Bronchial epithelial cell (primary cell): ENCODE measurements around the gene MS4A10. TPM values are rescaled to one million over a fixed set of nuclear protein-coding genes. Genes with fewer than 3 reads are reported as not detected.
A peak's percentile ranks its signal among the peaks of the same experiment; 100 is the strongest.

Experiments used
- DNase-seq: peaks from one replicate; pipeline ENCODE4 v3.0.0-alpha.2; 2010; ENCODE audit warnings: low read depth
- FAIRE-seq: peaks from 2 replicates; lab custom pipeline; 2011; peaks lifted over from hg19 to GRCh38; lab: Jason Lieb, UNC
- H3K27me3 ChIP-seq: 2 replicates; pipeline ENCODE4 v1.5.1; 2011; ENCODE audit warnings: low read length; ENCODE audit not compliant: control insufficient read depth, insufficient read depth
- H3K36me3 ChIP-seq: 2 replicates; pipeline ENCODE4 v1.5.1; 2011; ENCODE audit warnings: low read length; ENCODE audit not compliant: control insufficient read depth, insufficient read depth
- H3K4me3 ChIP-seq: 2 replicates; pipeline ENCODE4 v1.5.1; 2011; ENCODE audit warnings: mild to moderate bottlenecking, low read depth, low read length, control low read depth
- total RNA-seq: library from RNA; depleted of rRNA; stranded (reverse); fragments of >200 nt; gene quantifications from 2 replicates; pipeline ENCODE4 v1.2.1, GENCODE V29; 2014
- TF ChIP-seq, protein P1 (sequence below): IDR thresholded peaks from 2 replicates; pipeline ENCODE4 v1.5.1; 2011; ENCODE audit warnings: mild to moderate bottlenecking, moderate library complexity, low read length, control low read depth, inconsistent platforms; ENCODE audit not compliant: insufficient read depth, severe bottlenecking

MS4A10 gene
- total RNA-seq, 1 donor from 2014 or later = not detected

DNA sequence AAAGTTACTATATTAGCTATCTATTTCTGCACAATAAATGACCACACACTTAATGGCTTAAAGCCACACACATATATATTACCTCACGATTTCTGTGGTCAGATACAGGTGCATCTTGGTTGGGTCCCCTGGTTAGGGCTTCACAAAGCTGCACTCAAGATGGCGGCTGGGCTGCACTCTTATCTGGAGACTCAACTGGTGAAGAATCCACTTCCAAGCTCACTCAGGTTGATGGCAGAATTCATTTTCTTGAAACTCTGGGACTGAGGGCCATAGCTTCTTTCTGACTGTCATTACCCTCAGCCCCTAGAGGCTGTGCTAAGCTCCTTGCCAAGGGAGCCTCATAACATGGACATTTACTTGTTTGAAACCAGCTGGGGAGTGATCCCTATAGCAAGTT is 5.1 kb upstream of the MS4A10 start:
- TF ChIP-seq, protein P1, sequence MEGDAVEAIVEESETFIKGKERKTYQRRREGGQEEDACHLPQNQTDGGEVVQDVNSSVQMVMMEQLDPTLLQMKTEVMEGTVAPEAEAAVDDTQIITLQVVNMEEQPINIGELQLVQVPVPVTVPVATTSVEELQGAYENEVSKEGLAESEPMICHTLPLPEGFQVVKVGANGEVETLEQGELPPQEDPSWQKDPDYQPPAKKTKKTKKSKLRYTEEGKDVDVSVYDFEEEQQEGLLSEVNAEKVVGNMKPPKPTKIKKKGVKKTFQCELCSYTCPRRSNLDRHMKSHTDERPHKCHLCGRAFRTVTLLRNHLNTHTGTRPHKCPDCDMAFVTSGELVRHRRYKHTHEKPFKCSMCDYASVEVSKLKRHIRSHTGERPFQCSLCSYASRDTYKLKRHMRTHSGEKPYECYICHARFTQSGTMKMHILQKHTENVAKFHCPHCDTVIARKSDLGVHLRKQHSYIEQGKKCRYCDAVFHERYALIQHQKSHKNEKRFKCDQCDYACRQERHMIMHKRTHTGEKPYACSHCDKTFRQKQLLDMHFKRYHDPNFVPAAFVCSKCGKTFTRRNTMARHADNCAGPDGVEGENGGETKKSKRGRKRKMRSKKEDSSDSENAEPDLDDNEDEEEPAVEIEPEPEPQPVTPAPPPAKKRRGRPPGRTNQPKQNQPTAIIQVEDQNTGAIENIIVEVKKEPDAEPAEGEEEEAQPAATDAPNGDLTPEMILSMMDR = no peak
- H3K4me3 ChIP-seq = no peak overlapping the region
- H3K27me3 ChIP-seq = peaks cover 2% of the 10 kb centered on the region
- DNase-seq (no peak), FAIRE-seq (no peak)
- no peaks in the 10 kb centered on the region for H3K36me3 ChIP-seq

DNA sequence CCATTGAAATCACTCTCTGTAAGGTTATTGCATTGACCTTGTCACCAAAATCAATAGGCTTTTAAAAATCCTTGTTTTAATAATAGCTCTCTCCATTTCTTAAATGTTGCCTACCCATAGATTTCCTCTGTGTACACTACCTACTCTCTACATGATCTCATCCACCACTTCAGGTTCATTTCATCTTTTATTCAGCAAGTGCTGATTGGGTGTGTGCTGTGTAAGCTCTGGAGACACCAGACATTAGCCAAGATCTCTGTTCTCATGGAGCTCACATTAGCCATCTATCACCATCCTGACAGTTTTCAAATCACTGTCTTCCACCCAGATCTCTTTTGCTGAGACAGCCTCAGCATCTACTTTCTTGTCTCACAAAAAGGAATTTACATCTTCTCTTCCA is 4.4 kb upstream of the MS4A10 start:
- no peak for DNase-seq
- H3K27me3 ChIP-seq = peaks cover 2% of the 10 kb centered on the region
- peak; percentile 66 for FAIRE-seq
- no peaks in the 10 kb centered on the region for H3K36me3 ChIP-seq
- no peak overlapping the region for H3K4me3 ChIP-seq
- TF ChIP-seq, protein P1 = no peak

DNA sequence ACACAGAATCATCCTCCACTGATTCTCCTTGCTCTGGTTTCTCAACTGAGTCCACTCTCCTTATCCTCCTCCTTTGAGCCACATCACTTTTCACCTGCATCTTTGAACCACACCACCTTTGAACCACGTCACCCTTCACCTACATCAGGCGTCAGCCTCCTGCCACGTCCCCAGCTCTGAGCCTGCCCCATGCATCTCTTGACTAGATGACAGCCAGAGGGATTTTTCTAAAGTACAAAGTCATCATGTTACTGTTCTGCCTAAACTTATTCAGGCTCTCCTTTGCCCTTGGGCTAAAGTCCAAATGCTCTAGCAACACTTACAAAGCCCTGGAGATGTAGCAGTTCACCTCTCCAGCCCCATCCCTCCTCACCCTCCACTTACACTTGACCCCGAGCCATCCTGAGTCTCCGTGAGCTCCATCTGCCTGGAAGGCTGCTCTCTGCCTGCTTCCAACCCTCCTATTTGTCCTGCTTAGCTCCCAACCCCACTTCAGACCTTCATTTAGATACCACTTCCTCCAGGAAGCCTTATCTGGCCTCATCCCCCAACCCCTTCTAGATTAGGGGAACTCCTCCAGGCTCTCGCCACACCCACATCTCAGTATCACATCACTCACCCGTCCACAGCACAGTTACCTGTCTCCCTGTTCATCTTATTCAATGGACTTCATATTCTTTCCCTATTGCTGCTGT is 3.7 kb upstream of the MS4A10 start:
- TF ChIP-seq, protein P1 = no peak
- H3K36me3 ChIP-seq = no peaks in the 10 kb centered on the region
- no peak for DNase-seq
- no peak overlapping the region for H3K4me3 ChIP-seq
- no peak for FAIRE-seq
- peaks cover 2% of the 10 kb centered on the region for H3K27me3 ChIP-seq

DNA sequence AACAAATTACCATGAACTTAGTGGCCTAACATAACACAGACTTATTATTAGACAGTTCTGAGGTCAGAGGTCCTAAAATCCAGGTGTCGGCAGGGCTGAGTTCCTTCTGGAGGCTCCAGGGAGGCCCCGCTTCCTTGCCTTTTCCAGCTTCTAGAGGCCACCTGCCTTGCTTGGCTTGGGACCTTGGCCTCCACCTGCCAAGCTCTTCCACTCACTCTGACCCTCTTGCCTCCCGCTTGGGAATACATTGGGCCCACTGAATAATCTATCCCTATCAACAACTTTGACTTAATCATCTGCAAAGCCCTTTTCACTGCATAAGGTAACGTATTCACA is 3.2 kb upstream of the MS4A10 start:
- peaks cover 2% of the 10 kb centered on the region for H3K27me3 ChIP-seq
- TF ChIP-seq, protein P1 = no peak
- no peak for FAIRE-seq

DNA sequence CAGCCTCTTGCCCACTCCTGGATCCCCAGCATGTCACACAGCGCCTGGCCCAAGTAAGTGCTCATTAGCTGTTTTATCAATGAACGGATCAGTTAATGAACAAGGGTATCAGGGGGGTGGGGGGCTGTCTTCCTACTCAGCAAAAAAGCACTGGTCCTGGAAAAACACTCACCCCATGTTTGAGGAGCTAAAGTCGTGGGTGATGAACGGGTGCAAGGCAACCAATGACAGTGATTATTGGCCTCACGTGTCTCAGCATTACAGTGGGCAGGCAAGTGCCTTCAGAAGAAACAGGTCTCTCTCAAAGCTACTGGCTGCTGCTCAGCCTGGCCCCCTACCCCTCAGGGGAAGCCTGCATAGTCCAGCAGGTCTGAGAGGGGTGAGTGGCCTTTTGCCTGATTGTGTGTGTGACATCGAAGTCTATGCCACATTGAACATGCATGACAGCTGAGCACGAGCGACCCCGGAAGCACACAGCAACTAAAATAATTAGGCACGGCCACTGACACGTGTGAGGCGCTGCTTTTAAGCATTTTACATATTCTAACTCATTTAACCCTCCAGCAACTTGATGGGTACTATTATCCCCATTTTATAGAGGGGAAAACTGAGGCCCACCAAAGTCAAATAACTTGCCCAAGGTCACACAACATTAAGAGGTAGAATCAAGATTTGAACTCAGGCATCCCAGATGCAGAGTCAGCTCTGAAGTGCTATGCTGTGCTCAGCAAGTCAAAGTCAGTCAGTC is 2.6 kb upstream of the MS4A10 start:
- H3K27me3 ChIP-seq = peaks cover 2% of the 10 kb centered on the region
- H3K4me3 ChIP-seq = no peak overlapping the region
- FAIRE-seq (no peak), DNase-seq (no peak)
- TF ChIP-seq, protein P1 = no peak
- H3K36me3 ChIP-seq = no peaks in the 10 kb centered on the region

More for the DNA sequence above, 3.2 kb upstream of the MS4A10 start:
- Histone ChIP-seq H3K4me3 (no peak overlapping the region), H3K36me3 (no peaks in the 10 kb centered on the region)
- no peak for DNase-seq
